Activated CD4-positive, alpha-beta memory T cell treated with anti-CD3 and anti-CD28 coated beads, Interleukin-2, amount 10 ng/mL, durations not matched to agents 7 days and 5 days (primary cell): Measurements from ENCODE around the gene CBX4. TPM values are rescaled to one million over a fixed set of nuclear protein-coding genes. Genes with fewer than 3 reads are reported as not detected.

Source experiments
- CTCF ChIA-PET: fragments of 350-600 bp; sonication (Branson Sonifier 250); formaldehyde crosslinking; loops from one replicate; lab custom pipeline; 2021; ENCODE audit warnings: antibody characterized with exemption, inconsistent platforms; lab: Charles Lee
- POLR2A ChIA-PET: fragments of 350-600 bp; sonication (Branson Sonifier 250); formaldehyde crosslinking; loops from one replicate; lab custom pipeline; 2021; ENCODE audit warnings: antibody characterized with exemption; lab: Charles Lee
- DNase-seq: peaks from one replicate; pipeline ENCODE4 v3.0.0-alpha.2; 2020
- H3K27ac Mint-ChIP-seq: one replicate; pipeline ENCODE4 v1.8.0; 2021; ENCODE audit warnings: mild to moderate bottlenecking, mixed read lengths
- H3K27me3 Mint-ChIP-seq: one replicate; pipeline ENCODE4 v1.8.0; 2021; ENCODE audit warnings: mixed read lengths
- H3K36me3 Mint-ChIP-seq: one replicate; pipeline ENCODE4 v1.8.0; 2021; ENCODE audit warnings: low read depth, mixed read lengths
- H3K4me1 Mint-ChIP-seq: one replicate; pipeline ENCODE4 v1.8.0; 2021; ENCODE audit warnings: mixed read lengths
- H3K4me3 Mint-ChIP-seq: one replicate; pipeline ENCODE4 v1.8.0; 2021; ENCODE audit warnings: mild to moderate bottlenecking, mixed read lengths
- H3K9me3 Mint-ChIP-seq: one replicate; pipeline ENCODE4 v1.8.0; 2021; ENCODE audit warnings: mixed read lengths
- total RNA-seq, 2 experiments: library from RNA; stranded (reverse); gene quantifications; one replicate each; pipeline ENCODE4 v1.2.3, GENCODE V29; 2021

The CBX4 gene
- total RNA-seq, 2 experiments from 2014 or later: 34.4 to 36.5 TPM

- ChIA-PET POLR2A (interaction anchor here (0.9 to 1.7 kb wide), 10 partner anchors 9 to 161 kb away, joined by 3 to 11 read pairs (median 4); partner anchors contain the start of gene CBX8), CTCF (interaction anchor here (1.0 to 1.8 kb wide), 5 partner anchors 10 to 92 kb away, joined by 3 to 6 read pairs (median 4); no protein-coding TSS in a partner anchor)
- H3K27me3 Mint-ChIP-seq: peaks cover 23% of the 10 kb centered on the region
- H3K4me1 Mint-ChIP-seq: peaks cover 38% of the 10 kb centered on the region
- DNase-seq: peak; percentile 72
- peak overlapping the region; percentile 86 for H3K27ac Mint-ChIP-seq
- peak overlapping the region; percentile 87 for H3K4me3 Mint-ChIP-seq
- no peaks in the 10 kb centered on the region for H3K9me3 Mint-ChIP-seq
- H3K36me3 Mint-ChIP-seq: peaks cover 38% of the 10 kb centered on the region
Observed at GRCh38 chr17:79836972-79837887, 2.0 kb downstream of the CBX4 start.

- no peak for DNase-seq
- Mint-ChIP-seq H3K4me1 (peaks cover 36% of the 10 kb centered on the region), H3K27ac (peak overlapping the region; percentile 40), H3K27me3 (peaks cover 19% of the 10 kb centered on the region), H3K9me3 (no peaks in the 10 kb centered on the region), H3K4me3 (peak overlapping the region; percentile 87), H3K36me3 (peaks cover 38% of the 10 kb centered on the region)
- CTCF ChIA-PET: interaction anchor here (0.7 to 2.1 kb wide), 7 partner anchors 10 to 91 kb away, joined by 3 to 10 read pairs (median 4); no protein-coding TSS in a partner anchor
- POLR2A ChIA-PET: interaction anchor here (0.9 to 1.7 kb wide), 11 partner anchors 9 to 162 kb away, joined by 3 to 11 read pairs (median 3); partner anchors contain the start of gene CBX8
Observed at GRCh38 chr17:79836510-79836971, 2.7 kb downstream of the CBX4 start.

GRCh38 chr17:79835953-79836509 is 3.2 kb downstream of the CBX4 start:
- ChIA-PET CTCF (interaction anchor here (0.7 to 2.1 kb wide), 7 partner anchors 10 to 90 kb away, joined by 3 to 10 read pairs (median 5); no protein-coding TSS in a partner anchor), POLR2A (interaction anchor here (1.0 to 1.7 kb wide), 6 partner anchors 8 to 163 kb away, joined by 3 to 9 read pairs (median 4); no protein-coding TSS in a partner anchor)
- DNase-seq: no peak
- Mint-ChIP-seq H3K4me1 (peaks cover 36% of the 10 kb centered on the region), H3K9me3 (no peaks in the 10 kb centered on the region), H3K36me3 (peaks cover 38% of the 10 kb centered on the region), H3K4me3 (peak overlapping the region; percentile 7), H3K27ac (no peak overlapping the region), H3K27me3 (peaks cover 15% of the 10 kb centered on the region)

GRCh38 chr17:79835470-79835899 is 3.8 kb downstream of the CBX4 start:
- H3K9me3 Mint-ChIP-seq: no peaks in the 10 kb centered on the region
- CTCF ChIA-PET: interaction anchor here (0.6 to 2.1 kb wide), 12 partner anchors 10 to 173 kb away, joined by 3 to 10 read pairs (median 3); partner anchors contain the start of gene CBX8
- peaks cover 38% of the 10 kb centered on the region for H3K36me3 Mint-ChIP-seq
- no peak overlapping the region for H3K27ac Mint-ChIP-seq
- peaks cover 32% of the 10 kb centered on the region for H3K4me1 Mint-ChIP-seq
- no peak for DNase-seq
- peaks cover 11% of the 10 kb centered on the region for H3K27me3 Mint-ChIP-seq
- POLR2A ChIA-PET: interaction anchor here (0.8 to 1.2 kb wide), 4 partner anchors 10 to 46 kb away, joined by 3 to 4 read pairs (median 3); no protein-coding TSS in a partner anchor
- H3K4me3 Mint-ChIP-seq: no peak overlapping the region

- H3K9me3 Mint-ChIP-seq: no peaks in the 10 kb centered on the region
- DNase-seq: peak; percentile 55
- CTCF ChIA-PET: interaction anchor here (0.6 to 2.1 kb wide), 12 partner anchors 9 to 174 kb away, joined by 3 to 10 read pairs (median 4); partner anchors contain the start of gene CBX8
- no peak overlapping the region for H3K27ac Mint-ChIP-seq
- peaks cover 6% of the 10 kb centered on the region for H3K27me3 Mint-ChIP-seq
- no peak overlapping the region for H3K4me3 Mint-ChIP-seq
- H3K36me3 Mint-ChIP-seq: peaks cover 38% of the 10 kb centered on the region
- peaks cover 29% of the 10 kb centered on the region for H3K4me1 Mint-ChIP-seq
- POLR2A ChIA-PET: interaction anchor here (0.8 to 1.0 kb wide), 3 partner anchors 9 to 29 kb away, joined by 3 to 4 read pairs (median 3); no protein-coding TSS in a partner anchor
Observed at GRCh38 chr17:79834565-79835469, 4.4 kb downstream of the CBX4 start.

- Mint-ChIP-seq H3K27me3 (peaks cover 8% of the 10 kb centered on the region), H3K4me3 (no peak overlapping the region), H3K4me1 (peaks cover 31% of the 10 kb centered on the region), H3K9me3 (no peaks in the 10 kb centered on the region), H3K36me3 (peaks cover 38% of the 10 kb centered on the region), H3K27ac (no peak overlapping the region)
- ChIA-PET CTCF (interaction anchor here (0.7 to 1.6 kb wide), 5 partner anchors 8 to 174 kb away, joined by 3 to 9 read pairs (median 3); no protein-coding TSS in a partner anchor), POLR2A (no interaction called here)
- no peak for DNase-seq
Observed at GRCh38 chr17:79833744-79834564, 5.3 kb downstream of the CBX4 start.

GRCh38 chr17:79833110-79833450 is 6.2 kb downstream of the CBX4 start:
- Mint-ChIP-seq H3K36me3 (peaks cover 34% of the 10 kb centered on the region), H3K4me1 (peaks cover 31% of the 10 kb centered on the region), H3K27me3 (peaks cover 10% of the 10 kb centered on the region), H3K27ac (no peak overlapping the region), H3K4me3 (no peak overlapping the region), H3K9me3 (no peaks in the 10 kb centered on the region)
- ChIA-PET POLR2A (interaction anchor here (1.5 kb wide), 1 partner anchor 20 kb away, joined by 3 read pairs; no protein-coding TSS in a partner anchor), CTCF (interaction anchor here (0.7 to 1.5 kb wide), 3 partner anchors 25 to 991 kb away, joined by 3 to 5 read pairs (median 4); no protein-coding TSS in a partner anchor)
- DNase-seq: no peak

- peaks cover 10% of the 10 kb centered on the region for H3K27me3 Mint-ChIP-seq
- no peak for DNase-seq
- ChIA-PET POLR2A (interaction anchor here (1.5 kb wide), 1 partner anchor 20 kb away, joined by 3 read pairs; no protein-coding TSS in a partner anchor), CTCF (interaction anchor here (0.7 to 1.5 kb wide), 3 partner anchors 24 to 992 kb away, joined by 3 to 5 read pairs (median 4); no protein-coding TSS in a partner anchor)
- no peak overlapping the region for H3K27ac Mint-ChIP-seq
- H3K4me3 Mint-ChIP-seq: no peak overlapping the region
- peaks cover 27% of the 10 kb centered on the region for H3K4me1 Mint-ChIP-seq
- peaks cover 30% of the 10 kb centered on the region for H3K36me3 Mint-ChIP-seq
- no peaks in the 10 kb centered on the region for H3K9me3 Mint-ChIP-seq
Observed at GRCh38 chr17:79832218-79833109, 6.8 kb downstream of the CBX4 start.

GRCh38 chr17:79831265-79832217 is 7.7 kb downstream of the CBX4 start:
- H3K36me3 Mint-ChIP-seq: peaks cover 23% of the 10 kb centered on the region

More at GRCh38 chr17:79831265-79832217, 7.7 kb downstream of the CBX4 start:
- no peak overlapping the region for H3K4me3 Mint-ChIP-seq
- H3K27me3 Mint-ChIP-seq: peaks cover 10% of the 10 kb centered on the region
- ChIA-PET POLR2A (interaction anchor here (1.5 kb wide), 1 partner anchor 19 kb away, joined by 3 read pairs; no protein-coding TSS in a partner anchor), CTCF (no interaction called here)
- peaks cover 21% of the 10 kb centered on the region for H3K4me1 Mint-ChIP-seq
- DNase-seq: no peak
- no peak overlapping the region for H3K27ac Mint-ChIP-seq
- H3K9me3 Mint-ChIP-seq: no peaks in the 10 kb centered on the region
